Measurements from ENCODE around the gene ZC2HC1C.

ZC2HC1C gene

GRCh38 chr14:75120541-75121291 lies 51.3 kb downstream of the ZC2HC1C start:
- DNase-seq: no peak
- Histone ChIP-seq H3K27me3 (no peaks in the 10 kb centered on the region), H3K36me3 (peaks cover 50 to 53% (median 51%) of the 10 kb centered on the region in 3 donors), H3K4me1 (peaks cover 0 to 21% (median 7%) of the 10 kb centered on the region in 4 donors), H3K4me3 (no peak overlapping the region), H3K27ac (no peak overlapping the region), H3K9me3 (no peaks in the 10 kb centered on the region)
- no peak for TF ChIP-seq CTCF (IDR thresholded peaks at IDR 0.05)
- intact Hi-C loops (cut with DNase I; ENCODE audit: low total_unique reads): no loop called here

- intact Hi-C loops (cut with DNase I; ENCODE audit: low total_unique reads): no loop called here
- no peak for TF ChIP-seq CTCF (IDR thresholded peaks at IDR 0.05)
- no peak overlapping the region for H3K4me3 ChIP-seq
- H3K27ac ChIP-seq: no peak overlapping the region
- no peaks in the 10 kb centered on the region for H3K27me3 ChIP-seq
- H3K9me3 ChIP-seq: no peaks in the 10 kb centered on the region
- peaks cover 2 to 27% (median 12%) of the 10 kb centered on the region in 4 donors for H3K4me1 ChIP-seq
- DNase-seq: no peak
- peaks cover 41 to 46% (median 42%) of the 10 kb centered on the region in 3 donors for H3K36me3 ChIP-seq
These were observed 52.1 kb downstream of the ZC2HC1C start for GRCh38 chr14:75121552-75121951.

- Histone ChIP-seq H3K4me1 (peaks cover 2 to 44% (median 21%) of the 10 kb centered on the region in 4 donors), H3K4me3 (no peak overlapping the region), H3K27me3 (no peaks in the 10 kb centered on the region), H3K9me3 (no peaks in the 10 kb centered on the region), H3K36me3 (peaks cover 18 to 23% (median 21%) of the 10 kb centered on the region in 3 donors), H3K27ac (no peak overlapping the region)
- intact Hi-C loops (cut with DNase I; ENCODE audit: low total_unique reads): no loop called here
- TF ChIP-seq CTCF (IDR thresholded peaks at IDR 0.05): no peak
- peak in 1 of 2 donors; percentile 26 for DNase-seq
These were observed 54.5 kb downstream of the ZC2HC1C start for GRCh38 chr14:75123991-75124390.

GRCh38 chr14:75125617-75126016 lies 56.2 kb downstream of the ZC2HC1C start:
- no peak for TF ChIP-seq CTCF (IDR thresholded peaks at IDR 0.05)
- Histone ChIP-seq H3K4me1 (peaks cover 2 to 44% (median 21%) of the 10 kb centered on the region in 4 donors), H3K9me3 (no peaks in the 10 kb centered on the region), H3K27ac (peak overlapping the region; percentile 94 to 96), H3K4me3 (peak overlapping the region; percentile 87 to 88), H3K36me3 (peaks cover 2 to 10% (median 8%) of the 10 kb centered on the region in 3 donors), H3K27me3 (no peaks in the 10 kb centered on the region)
- DNase-seq: no peak
- intact Hi-C loops (cut with DNase I; ENCODE audit: low total_unique reads): loop anchor here (5.0 kb wide), 1 partner anchor 112 kb away; no protein-coding TSS in a partner anchor

GRCh38 chr14:75126121-75126544 lies 56.7 kb downstream of the ZC2HC1C start:
- Histone ChIP-seq H3K4me3 (peak overlapping the region; percentile 87 to 88), H3K27me3 (no peaks in the 10 kb centered on the region), H3K9me3 (no peaks in the 10 kb centered on the region), H3K36me3 (peaks cover 0 to 10% (median 6%) of the 10 kb centered on the region in 3 donors), H3K4me1 (peaks cover 2 to 44% (median 21%) of the 10 kb centered on the region in 4 donors), H3K27ac (peak overlapping the region; percentile 94 to 96)
- TF ChIP-seq CTCF (IDR thresholded peaks at IDR 0.05): no peak
- no peak for DNase-seq
- intact Hi-C loops (cut with DNase I; ENCODE audit: low total_unique reads): loop anchor here (5.0 kb wide), 1 partner anchor 111 kb away; no protein-coding TSS in a partner anchor

All from tibial artery (tissue), 4 donors.